HEK293T (cell line): Measurements from ENCODE around the gene NOSTRIN.

Experiments used
- ARNT ChIP-seq: fragments of 450-650 bp; IDR thresholded peaks from 2 replicates; pipeline ENCODE4 v1.6.1; 2017; ENCODE audit warnings: mild to moderate bottlenecking
- ELF4 ChIP-seq: fragments of 450-650 bp; IDR thresholded peaks from 2 replicates; pipeline ENCODE4 v1.6.1; 2017; ENCODE audit warnings: antibody characterized with exemption
- FOXM1 ChIP-seq: fragments of 450-650 bp; IDR thresholded peaks from 2 replicates; pipeline ENCODE4 v1.6.1; 2017; ENCODE audit warnings: mild to moderate bottlenecking, borderline replicate concordance
- HDGF ChIP-seq: fragments of 450-650 bp; IDR thresholded peaks from 2 replicates; pipeline ENCODE4 v1.6.1; 2017; ENCODE audit warnings: antibody characterized with exemption, borderline replicate concordance
- SP1 ChIP-seq: fragments of 450-650 bp; IDR thresholded peaks from 2 replicates; pipeline ENCODE4 v1.6.1; 2017
- SUZ12 ChIP-seq: fragments of 450-650 bp; IDR thresholded peaks from 2 replicates; pipeline ENCODE4 v1.6.1; 2016; ENCODE audit warnings: mild to moderate bottlenecking
- TARDBP ChIP-seq: fragments of 450-650 bp; IDR thresholded peaks from 2 replicates; pipeline ENCODE4 v1.6.1; 2016

GRCh38 chr2:168758970-168759820 lies 43.2 kb upstream of the NOSTRIN start:
- TF ChIP-seq FOXM1 (no peak), SUZ12 (no peak), ARNT (no peak), SP1 (no peak), HDGF (no peak), ELF4 (no peak), TARDBP (no peak)
